Measurements from ENCODE around the gene METTL27.

Gene METTL27

DNA sequence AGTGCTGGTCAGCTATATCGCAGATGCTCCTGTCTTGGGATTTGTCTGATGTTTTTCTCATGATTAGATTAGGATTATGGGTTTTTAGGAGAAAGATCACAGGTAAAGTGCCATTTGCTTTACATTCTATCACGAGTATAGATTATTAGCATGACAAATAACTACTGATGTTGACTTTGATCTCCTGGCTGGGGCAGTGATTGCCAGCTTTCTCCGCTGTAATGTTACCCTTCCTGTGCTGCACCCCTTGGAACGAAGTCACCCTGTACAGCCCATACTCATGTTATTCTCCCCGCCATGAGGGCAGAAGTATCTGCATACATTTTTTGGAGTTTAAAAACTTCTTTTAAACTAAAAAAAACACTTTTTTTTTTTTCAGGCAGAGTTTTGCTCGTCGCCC is 22.3 kb downstream of the METTL27 start:
- Mint-ChIP-seq H3K27me3 (ENCODE audit: low read depth, poor library complexity) (peaks cover 3% of the 10 kb centered on the region), H3K4me3 (no peak overlapping the region), H3K4me1 (peaks cover 34% of the 10 kb centered on the region), H3K27ac (no peak overlapping the region), H3K9me3 (no peaks in the 10 kb centered on the region), H3K36me3 (ENCODE audit: low read depth) (no peaks in the 10 kb centered on the region)
- no peak for DNase-seq
- TF ChIP-seq CTCF (IDR thresholded peaks at IDR 0.05), result no peak

DNA sequence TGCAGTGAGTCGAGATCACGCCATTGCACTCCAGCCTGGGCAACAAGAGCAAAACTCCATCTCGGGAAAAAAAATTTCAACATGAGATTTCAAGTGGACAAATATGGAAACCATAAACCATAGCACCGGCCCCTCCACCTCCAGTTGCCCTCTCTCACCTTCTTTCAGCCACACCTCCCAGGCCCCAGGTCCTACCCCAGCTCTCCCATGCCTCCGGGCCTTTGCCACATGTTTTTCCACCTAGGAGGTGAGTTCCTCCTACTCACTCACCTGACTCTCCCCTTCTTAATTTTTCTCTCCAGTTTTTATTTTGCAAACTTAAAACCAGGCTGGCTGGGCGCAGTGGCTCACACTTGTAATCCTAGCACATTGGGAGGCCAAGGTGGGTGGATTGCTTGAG is 25.2 kb downstream of the METTL27 start:
- TF ChIP-seq CTCF (IDR thresholded peaks at IDR 0.05), result no peak
- Mint-ChIP-seq H3K36me3 (ENCODE audit: low read depth) (no peaks in the 10 kb centered on the region), H3K27ac (peak overlapping the region; percentile 62), H3K27me3 (ENCODE audit: low read depth, poor library complexity) (peaks cover 11% of the 10 kb centered on the region), H3K4me3 (no peak overlapping the region), H3K9me3 (peaks cover 5% of the 10 kb centered on the region), H3K4me1 (peaks cover 6% of the 10 kb centered on the region)
- no peak for DNase-seq

- peaks cover 15% of the 10 kb centered on the region for H3K27me3 Mint-ChIP-seq (ENCODE audit: low read depth, poor library complexity)
- TF ChIP-seq CTCF (IDR thresholded peaks at IDR 0.05), result no peak
- peaks cover 5% of the 10 kb centered on the region for H3K9me3 Mint-ChIP-seq
- no peak overlapping the region for H3K27ac Mint-ChIP-seq
- DNase-seq, result no peak
- no peaks in the 10 kb centered on the region for H3K36me3 Mint-ChIP-seq (ENCODE audit: low read depth)
- no peaks in the 10 kb centered on the region for H3K4me1 Mint-ChIP-seq
- no peak overlapping the region for H3K4me3 Mint-ChIP-seq
Measured at GRCh38 chr7:73815436-73815835, 26.9 kb downstream of the METTL27 start.

- Mint-ChIP-seq H3K27me3 (ENCODE audit: low read depth, poor library complexity) (peaks cover 14% of the 10 kb centered on the region), H3K36me3 (ENCODE audit: low read depth) (no peaks in the 10 kb centered on the region), H3K27ac (no peak overlapping the region), H3K4me1 (peaks cover 8% of the 10 kb centered on the region), H3K4me3 (no peak overlapping the region), H3K9me3 (peaks cover 5% of the 10 kb centered on the region)
- no peak for TF ChIP-seq CTCF (IDR thresholded peaks at IDR 0.05)
- DNase-seq, result no peak
Measured at GRCh38 chr7:73812996-73813395, 29.3 kb downstream of the METTL27 start.

- TF ChIP-seq CTCF (IDR thresholded peaks at IDR 0.05), result peak; percentile 74
- Mint-ChIP-seq H3K9me3 (peaks cover 5% of the 10 kb centered on the region), H3K36me3 (ENCODE audit: low read depth) (no peaks in the 10 kb centered on the region), H3K4me3 (no peak overlapping the region), H3K4me1 (peaks cover 8% of the 10 kb centered on the region), H3K27me3 (ENCODE audit: low read depth, poor library complexity) (peaks cover 22% of the 10 kb centered on the region), H3K27ac (no peak overlapping the region)
- peak; percentile 72 for DNase-seq
Measured at GRCh38 chr7:73811760-73812168, 30.6 kb downstream of the METTL27 start.

- H3K4me1 Mint-ChIP-seq, result peaks cover 8% of the 10 kb centered on the region
- H3K36me3 Mint-ChIP-seq (ENCODE audit: low read depth), result no peaks in the 10 kb centered on the region
- TF ChIP-seq CTCF (IDR thresholded peaks at IDR 0.05), result no peak
- no peak overlapping the region for H3K27ac Mint-ChIP-seq
- H3K4me3 Mint-ChIP-seq, result no peak overlapping the region
- H3K9me3 Mint-ChIP-seq, result peaks cover 5% of the 10 kb centered on the region
- peaks cover 22% of the 10 kb centered on the region for H3K27me3 Mint-ChIP-seq (ENCODE audit: low read depth, poor library complexity)
- no peak for DNase-seq
Measured at GRCh38 chr7:73810998-73811360, 31.3 kb downstream of the METTL27 start.

Measured in nephron progenitor cell (in vitro differentiated cells).